ENCODE data around the gene SMARCA5.

GRCh38 chr4:143558286-143558685, 44.8 kb downstream of the SMARCA5 start:
- TF ChIP-seq POLR2AphosphoS5 (IDR thresholded peaks at IDR 0.05; ENCODE audit: low read depth, low read length): no peak
- no peak for TF ChIP-seq EP300 (IDR thresholded peaks at IDR 0.05; ENCODE audit: borderline replicate concordance in 1 of 2, low read depth in 1 of 2, low read length in 1 of 2)
- no peak for TF ChIP-seq TAF1 (IDR thresholded peaks at IDR 0.05; ENCODE audit: borderline replicate concordance, low read depth, low read length)
- TF ChIP-seq CTCF (IDR thresholded peaks at IDR 0.05): no peak
- TF ChIP-seq NRF1 (IDR thresholded peaks at IDR 0.05; ENCODE audit: low read depth, low read length): no peak
- no peak for TF ChIP-seq MEF2A (IDR thresholded peaks at IDR 0.05; ENCODE audit: borderline replicate concordance, low read depth)
- TF ChIP-seq REST (IDR thresholded peaks at IDR 0.05; ENCODE audit: low read depth, low read length): no peak
- TF ChIP-seq EZH2phosphoT487 (IDR thresholded peaks at IDR 0.05; ENCODE audit: borderline replicate concordance, low read depth): no peak
- TF ChIP-seq TEAD4 (IDR thresholded peaks at IDR 0.05; ENCODE audit: borderline replicate concordance, insufficient read depth): no peak
- TF ChIP-seq MAX (IDR thresholded peaks at IDR 0.05; ENCODE audit: low read depth): no peak
- no peak for TF ChIP-seq RCOR1 (IDR thresholded peaks at IDR 0.05; ENCODE audit: low read length)
- TF ChIP-seq USF2 (IDR thresholded peaks at IDR 0.05; ENCODE audit: borderline replicate concordance, low read depth, low read length): no peak
- TF ChIP-seq RAD21 (IDR thresholded peaks at IDR 0.05; ENCODE audit: low read length): no peak
